ENCODE measurements around the gene HIGD2A.

DNA sequence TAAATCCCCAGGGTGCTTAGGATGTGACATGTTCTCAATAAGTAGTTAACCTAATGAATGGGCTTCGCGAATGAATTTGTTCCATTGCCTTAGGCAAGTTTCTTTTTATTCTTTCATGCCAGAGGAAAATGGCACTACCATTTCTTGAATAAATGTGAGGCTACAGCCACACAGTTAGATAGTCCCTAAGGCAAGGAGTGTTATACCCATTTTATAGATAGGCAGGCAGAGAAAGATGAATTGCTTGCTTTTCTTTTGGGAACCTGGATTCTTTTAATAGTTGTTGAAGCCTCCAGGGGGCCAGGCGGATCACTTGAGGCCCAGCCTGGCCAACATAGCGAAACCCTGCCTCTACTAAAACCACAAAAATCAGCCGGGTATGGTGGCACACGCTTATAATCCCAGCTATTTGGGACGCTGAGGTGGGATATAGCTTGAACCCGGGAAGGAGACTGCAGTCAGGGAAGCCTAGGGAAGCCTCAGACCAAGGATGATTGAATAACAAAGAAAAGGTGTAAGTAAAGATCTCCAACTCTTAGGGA, 1.1 kb upstream of the HIGD2A start:
- TF ChIP-seq EZH2 (IDR thresholded peaks at IDR 0.05; ENCODE audit: low read depth): no peak
- no peak for TF ChIP-seq CTCF (conservative IDR thresholded peaks at IDR 0.05)
